Transverse colon (tissue), 4 donors: Measurements from ENCODE around the gene S100A9. TPM values are rescaled to one million over a fixed set of nuclear protein-coding genes. Genes with fewer than 3 reads are reported as not detected.
"Not testable (repeated sequence)": the region's sequence is repeated elsewhere in the genome, so short reads cannot be mapped to it uniquely, and the experiment has no call there.

ENCODE experiments used
- DNase-seq: peaks from one replicate; pipeline ENCODE4 v3.0.0-alpha.2; 2019
- H3K27ac ChIP-seq, 4 donors: fragments of 200-600 bp; sonication (generic); 2 replicates each; pipeline ENCODE4 v1.5.1; 2016 to 2018; ENCODE audit warnings: inconsistent platforms in 4 of 4
- H3K27me3 ChIP-seq: fragments of 200-600 bp; sonication (generic); 2 replicates; pipeline ENCODE4 v1.5.1; 2017; ENCODE audit warnings: inconsistent platforms
- H3K36me3 ChIP-seq, 4 donors: fragments of 200-600 bp; sonication (generic); 2 replicates each; pipeline ENCODE4 v1.5.1; 2017 to 2019; ENCODE audit warnings: inconsistent platforms in 4 of 4
- H3K4me1 ChIP-seq, 4 donors: fragments of 200-600 bp; sonication (generic); 2 replicates each; pipeline ENCODE4 v1.5.1; 2017 to 2020; ENCODE audit warnings: inconsistent platforms in 4 of 4
- H3K4me3 ChIP-seq, 4 donors: fragments of 200-600 bp; sonication (generic); 1 replicate in 1 of 4; 2 replicates in 3 of 4; pipeline versions ENCODE4 v1.5.1 to v1.6.1; 2017 to 2019; ENCODE audit warnings: inconsistent platforms in 4 of 4
- H3K9me3 ChIP-seq, 2 donors: fragments of 200-600 bp; sonication (generic); 2 replicates each; pipeline ENCODE4 v1.5.1; 2017 to 2019; ENCODE audit warnings: inconsistent platforms in 2 of 2
- CTCF ChIP-seq, 5 experiments: fragments of 200-600 bp in 3 of 5; fragments of 450-650 bp in 2 of 5; sonication (generic) in 3 of 5; IDR thresholded peaks; 1 replicate in 2 of 5; 2 replicates in 3 of 5; pipeline ENCODE4 v1.5.1; 2016 to 2017; ENCODE audit warnings: antibody characterized with exemption in 5 of 5, inconsistent platforms in 3 of 5, mild to moderate bottlenecking in 2 of 5, moderate library complexity in 1 of 5
- EP300 ChIP-seq: sonication (generic); formaldehyde crosslinking; IDR thresholded peaks from one replicate; pipeline ENCODE4 v1.6.1; 2017; ENCODE audit warnings: antibody characterized with exemption, low read depth
- POLR2A ChIP-seq: fragments of 450-650 bp; IDR thresholded peaks from one replicate; pipeline ENCODE4 v1.6.1; 2016; ENCODE audit warnings: antibody characterized with exemption, mild to moderate bottlenecking, moderate library complexity
- POLR2AphosphoS5 ChIP-seq, 3 donors: sonication (generic); formaldehyde crosslinking; IDR thresholded peaks; one replicate each; pipeline ENCODE4 v1.6.1; 2016; ENCODE audit warnings: antibody characterized with exemption in 3 of 3
- WGBS, 2 donors: methylation state at CpG; one replicate each; pipeline ENCODE4 v1.1.5; 2018; ENCODE audit warnings: low coverage in 1 of 2; 5-methylcytosine and 5-hydroxymethylcytosine counted together
- in situ Hi-C, 4 donors: fragments of 200-750 bp; cut with MboI; loops; one replicate each; pipeline versions ENCODE4 v1.15.0 to v1.15.1; 2017; ENCODE audit warnings: low sequenced_read_pairs in 3 of 4, low pct_ligation_motif_present in 1 of 4, low pct_unique_long_range_greater_than_20kb in 1 of 4
- intact Hi-C: fragments of 100-400 bp; cut with DNase I; formaldehyde crosslinking; loops from one replicate; pipeline ENCODE4 v1.15.1; 2023; ENCODE audit warnings: low total_unique reads
- total RNA-seq, 4 donors: library from RNA; depleted of rRNA; stranded (reverse); fragments of >200 nt; gene quantifications; one replicate each; pipeline ENCODE4 v1.1.0, GENCODE V29; 2016

Gene S100A9
- total RNA-seq, 4 donors from 2014 or later = 24.0 to 99.0 (median 34.3) TPM

- no peak for DNase-seq
- in situ Hi-C loops (no loop called here), intact Hi-C loops (no loop called here)
- no peaks in the 10 kb centered on the region for H3K36me3 ChIP-seq
- no peaks in the 10 kb centered on the region for H3K9me3 ChIP-seq
- no peak within 1 kb of the TSS for H3K4me3 ChIP-seq
- TF ChIP-seq EP300 (no peak), POLR2A (no peak), POLR2AphosphoS5 (IDR thresholded peaks at IDR 0.05) (no peak), CTCF (IDR thresholded peaks at IDR 0.05) (no peak)
- H3K27me3 ChIP-seq = no peaks in the 10 kb centered on the region
- 67% methylated on average over 4 of the region's 4 CpGs; no CpG with 5 or more reads in 1 of the 2 donors for WGBS, 2 donors
- no peaks in the 10 kb centered on the region for H3K4me1 ChIP-seq
- no peak within 1 kb of the TSS for H3K27ac ChIP-seq
Measured at GRCh38 chr1:153312570-153313186, 45.0 kb upstream of the S100A9 start, which contains the start of gene PGLYRP3. Gene PGLYRP3 (minus strand): TSS chr1:153312952. CDS start chr1:153310665, 2,287 bp downstream.

- no peaks in the 10 kb centered on the region for H3K4me1 ChIP-seq
- intact Hi-C loops (no loop called here), in situ Hi-C loops (no loop called here)
- H3K27me3 ChIP-seq = no peaks in the 10 kb centered on the region
- H3K9me3 ChIP-seq = no peaks in the 10 kb centered on the region
- 96% methylated on average over 2 of the region's 2 CpGs; no CpG with 5 or more reads in 1 of the 2 donors for WGBS, 2 donors
- H3K4me3 ChIP-seq = no peak overlapping the region
- H3K36me3 ChIP-seq = no peaks in the 10 kb centered on the region
- no peak for DNase-seq
- no peak overlapping the region for H3K27ac ChIP-seq
- no peak for TF ChIP-seq CTCF (IDR thresholded peaks at IDR 0.05)
Measured at GRCh38 chr1:153313288-153313687, 44.4 kb upstream of the S100A9 start.

GRCh38 chr1:153314388-153314787, 43.3 kb upstream of the S100A9 start:
- in situ Hi-C loops, H3K4me1 ChIP-seq, H3K4me3 ChIP-seq, DNase-seq, H3K27ac ChIP-seq, H3K9me3 ChIP-seq, H3K27me3 ChIP-seq, intact Hi-C loops, H3K36me3 ChIP-seq: not testable (repeated sequence)

GRCh38 chr1:153316013-153316412, 41.6 kb upstream of the S100A9 start:
- in situ Hi-C loops, H3K9me3 ChIP-seq, H3K4me1 ChIP-seq, DNase-seq, H3K36me3 ChIP-seq, H3K4me3 ChIP-seq, H3K27me3 ChIP-seq, H3K27ac ChIP-seq, intact Hi-C loops: not testable (repeated sequence)

- H3K27me3 ChIP-seq, in situ Hi-C loops, intact Hi-C loops, H3K4me1 ChIP-seq, H3K36me3 ChIP-seq, DNase-seq, H3K27ac ChIP-seq, H3K4me3 ChIP-seq: not testable (repeated sequence)
- WGBS, 2 donors = 87% methylated on average over 7 of the region's 7 CpGs
- H3K9me3 ChIP-seq = peaks cover 0 to 15% of the 10 kb centered on the region in 2 donors
Measured at GRCh38 chr1:153318145-153318544, 39.5 kb upstream of the S100A9 start.

GRCh38 chr1:153322568-153322967, 35.1 kb upstream of the S100A9 start:
- TF ChIP-seq EP300 (no peak), CTCF (IDR thresholded peaks at IDR 0.05) (no peak), POLR2A (no peak)
- Histone ChIP-seq H3K4me1 (no peaks in the 10 kb centered on the region), H3K9me3 (peaks cover 0 to 21% of the 10 kb centered on the region in 2 donors), H3K36me3 (no peaks in the 10 kb centered on the region), H3K27me3 (no peaks in the 10 kb centered on the region), H3K4me3 (no peak overlapping the region), H3K27ac (no peak overlapping the region)
- DNase-seq = no peak
- 0 to 64% methylated on average over 1 of the region's 1 CpG for WGBS, 2 donors
- in situ Hi-C loops = no loop called here
- intact Hi-C loops = no loop called here
